HG02852 (cell line): ENCODE results near the gene MAP3K15.

Source experiments
- ATAC-seq: cut with Tn5 transposase; IDR thresholded peaks from one replicate; pipeline ENCODE4 v1.9.1; 2021; ENCODE audit warnings: mild to moderate bottlenecking, moderate library complexity; ENCODE audit not compliant: unreplicated experiment

The MAP3K15 gene

GRCh38 chrX:19403696-19404095, 111.6 kb downstream of the MAP3K15 start:
- ATAC-seq, result no peak

- ATAC-seq, result no peak
Measured at GRCh38 chrX:19392703-19393102, 122.6 kb downstream of the MAP3K15 start.

GRCh38 chrX:19392078-19392477, 123.2 kb downstream of the MAP3K15 start:
- ATAC-seq, result no peak

- no peak for ATAC-seq
Measured at GRCh38 chrX:19389227-19389845, 126.0 kb downstream of the MAP3K15 start.

GRCh38 chrX:19388741-19389140, 126.6 kb downstream of the MAP3K15 start:
- ATAC-seq, result no peak

- ATAC-seq, result no peak
Measured at GRCh38 chrX:19388064-19388679, 127.1 kb downstream of the MAP3K15 start.

GRCh38 chrX:19386679-19387078, 128.6 kb downstream of the MAP3K15 start:
- no peak for ATAC-seq

GRCh38 chrX:19382555-19383145, 132.7 kb downstream of the MAP3K15 start:
- ATAC-seq, result peak; percentile 64

- no peak for ATAC-seq
Measured at GRCh38 chrX:19381326-19381725, 134.0 kb downstream of the MAP3K15 start.

GRCh38 chrX:19377799-19378198, 137.5 kb downstream of the MAP3K15 start:
- no peak for ATAC-seq

- ATAC-seq, result no peak
Measured at GRCh38 chrX:19375546-19375945, 139.8 kb downstream of the MAP3K15 start.

- ATAC-seq, result no peak
Measured at GRCh38 chrX:19373351-19373891, 141.9 kb downstream of the MAP3K15 start.

GRCh38 chrX:19372547-19373331, 142.6 kb downstream of the MAP3K15 start:
- peak; percentile 31 for ATAC-seq

GRCh38 chrX:19372170-19372546, 143.2 kb downstream of the MAP3K15 start:
- peak; percentile 79 for ATAC-seq

- ATAC-seq, result no peak
Measured at GRCh38 chrX:19370061-19370460, 145.2 kb downstream of the MAP3K15 start.

GRCh38 chrX:19368576-19368975, 146.7 kb downstream of the MAP3K15 start:
- no peak for ATAC-seq

GRCh38 chrX:19361701-19362100, 153.6 kb downstream of the MAP3K15 start:
- no peak for ATAC-seq

GRCh38 chrX:19360903-19361302, 154.4 kb downstream of the MAP3K15 start:
- ATAC-seq, result no peak

GRCh38 chrX:19358521-19358920, 156.8 kb downstream of the MAP3K15 start:
- ATAC-seq, result no peak

- ATAC-seq, result no peak
Measured at GRCh38 chrX:19354625-19355024, 160.7 kb downstream of the MAP3K15 start.

GRCh38 chrX:19350941-19351384, 164.3 kb downstream of the MAP3K15 start:
- ATAC-seq, result peak; percentile 87
